ENCODE measurements around the gene CENATAC. TPM values are rescaled to one million over a fixed set of nuclear protein-coding genes. Genes with fewer than 3 reads are reported as not detected.

The CENATAC gene
- total RNA-seq, 3 donors from 2014 or later: 24.6 to 33.4 (median 30.9) TPM

GRCh38 chr11:119062779-119063178 is 64.8 kb downstream of the CENATAC start:
- no peak for TF ChIP-seq CTCF (IDR thresholded peaks at IDR 0.05)
- DNase-seq (no peak), ATAC-seq (no peak)
- no peaks in the 10 kb centered on the region for H3K36me3 ChIP-seq (ENCODE audit: low read depth)
- intact Hi-C loops (cut with DNase I, micrococcal nuclease): no loop called here
- H3K9me3 ChIP-seq: no peaks in the 10 kb centered on the region
- no peak overlapping the region for H3K4me3 ChIP-seq
- H3K4me1 ChIP-seq (ENCODE audit: low read depth): peaks cover 14% of the 10 kb centered on the region

GRCh38 chr11:119065369-119065768 is 67.4 kb downstream of the CENATAC start:
- Histone ChIP-seq H3K4me3 (no peak overlapping the region), H3K36me3 (ENCODE audit: low read depth) (no peaks in the 10 kb centered on the region), H3K9me3 (no peaks in the 10 kb centered on the region), H3K4me1 (ENCODE audit: low read depth) (peaks cover 13% of the 10 kb centered on the region)
- DNase-seq: peak in 1 of 3 donors; percentile 30
- intact Hi-C loops (cut with DNase I, micrococcal nuclease): no loop called here
- no peak for ATAC-seq
- no peak for TF ChIP-seq CTCF (IDR thresholded peaks at IDR 0.05)

Small RNA genes lying within 50 kb of the gene (microRNA-seq; reads per million reads assigned to microRNA genes)
- not detected for gene MIR3656

Other genes starting within 250 kb of the CENATAC start
- 100 to 1,000 TPM in 1 of 3 donors, 10 to 100 TPM in 2; 86.9 to 158 (median 97.6) TPM for gene DDX6, start 207.0 kb upstream of the CENATAC start, total RNA-seq
- gene CXCR5, start 114.2 kb upstream of the CENATAC start, total RNA-seq: under 1 TPM in 2 of 3 donors, not detected in 1; 0.12 to 0.23 TPM
- gene BCL9L, start 72.2 kb upstream of the CENATAC start, total RNA-seq: 10 to 100 TPM; 28.6 to 70.1 (median 41.7) TPM
- not detected for gene UPK2, start 41.8 kb upstream of the CENATAC start, total RNA-seq
- not detected for gene FOXR1, start 26.4 kb upstream of the CENATAC start, total RNA-seq
- gene RPS25, start 20.2 kb downstream of the CENATAC start, total RNA-seq: 100 to 1,000 TPM; 721 to 887 (median 781) TPM
- gene TRAPPC4, start 20.6 kb downstream of the CENATAC start, total RNA-seq: 10 to 100 TPM; 52.7 to 58.4 (median 57.4) TPM
- 10 to 100 TPM; 23.3 to 70.8 (median 57.0) TPM for gene SLC37A4, start 32.7 kb downstream of the CENATAC start, total RNA-seq
- gene HYOU1, start 59.1 kb downstream of the CENATAC start, total RNA-seq: 100 to 1,000 TPM in 2 of 3 donors, 10 to 100 TPM in 1; 82.0 to 119 (median 101) TPM
- gene VPS11, start 69.7 kb downstream of the CENATAC start, total RNA-seq: 10 to 100 TPM; 26.1 to 34.8 (median 29.1) TPM
- gene HMBS, start 86.7 kb downstream of the CENATAC start, total RNA-seq: 10 to 100 TPM; 17.2 to 27.8 (median 19.5) TPM
- 10 to 100 TPM; 36.9 to 48.2 (median 39.5) TPM for gene DPAGT1, start 103.7 kb downstream of the CENATAC start, total RNA-seq
- gene C2CD2L, start 109.2 kb downstream of the CENATAC start, total RNA-seq: 10 to 100 TPM; 25.8 to 47.1 (median 36.1) TPM
- gene HINFP, start 123.4 kb downstream of the CENATAC start, total RNA-seq: 10 to 100 TPM; 37.2 to 58.1 (median 42.2) TPM
- under 1 TPM in 2 of 3 donors, not detected in 1; 0.07 to 0.85 TPM for gene ABCG4, start 150.9 kb downstream of the CENATAC start, total RNA-seq
- gene NLRX1, start 170.6 kb downstream of the CENATAC start, total RNA-seq: 10 to 100 TPM; 14.1 to 19.3 (median 16.3) TPM
- 100 to 1,000 TPM in 1 of 3 donors, 10 to 100 TPM in 2; 52.9 to 151 (median 75.8) TPM for gene NHERF4, start 187.3 kb downstream of the CENATAC start, total RNA-seq
- gene CBL, start 208.2 kb downstream of the CENATAC start, total RNA-seq: 10 to 100 TPM; 11.0 to 24.4 (median 13.1) TPM

Data from mucosa of descending colon (tissue), 3 donors.